Activated naive CD8-positive, alpha-beta T cell treated with anti-CD3 and anti-CD28 coated beads, Interleukin-2, amount 50 U/mL, for 16 hours (primary cell): ENCODE data around the gene GRM2.
"Not testable (repeated sequence)": the region's sequence is repeated elsewhere in the genome, so short reads cannot be mapped to it uniquely, and the experiment has no call there.

Experiments
- DNase-seq: peaks from one replicate; pipeline ENCODE4 v3.0.0-alpha.2; 2020; ENCODE audit warnings: low read depth, low spot score

GRM2 gene

DNA sequence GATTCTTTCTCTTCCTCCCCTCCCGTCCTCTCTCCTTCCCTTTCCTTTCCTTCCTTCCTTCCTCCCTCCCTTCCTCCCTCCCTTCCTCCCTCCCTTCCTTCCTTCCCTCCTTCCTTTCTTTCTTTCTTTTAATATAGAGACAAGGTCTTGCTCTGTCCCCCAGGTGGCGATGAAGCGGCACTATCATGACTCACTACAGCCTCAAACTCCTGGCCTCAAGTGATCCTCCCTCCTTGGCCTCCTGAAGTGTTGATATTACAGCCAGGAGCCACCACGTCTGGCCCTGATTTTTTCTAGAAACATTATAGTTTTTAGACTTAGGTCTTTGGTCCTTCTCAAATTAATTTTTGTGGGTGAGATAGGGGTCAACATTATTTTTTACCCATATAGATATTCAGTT lies 15.5 kb downstream of the GRM2 start:
- no peak for DNase-seq

DNA sequence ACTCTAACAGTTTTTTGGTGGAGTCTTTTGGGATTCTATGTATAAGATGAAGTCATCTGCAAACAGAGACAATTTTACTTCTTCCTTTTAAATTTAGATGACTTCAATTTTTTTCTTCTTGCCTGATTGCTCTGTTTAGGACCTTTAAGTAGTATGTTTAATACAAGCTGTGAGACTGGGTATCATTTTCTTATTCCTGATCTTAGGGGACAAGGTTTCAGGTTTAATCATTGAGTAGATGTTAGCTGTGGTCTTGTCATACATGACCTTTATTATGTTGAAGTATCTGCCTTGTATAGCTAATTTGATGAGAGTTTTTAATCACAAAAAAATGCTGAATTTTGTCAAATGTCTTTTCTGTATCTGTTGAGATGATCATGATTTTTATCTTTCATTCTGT lies 20.6 kb downstream of the GRM2 start:
- no peak for DNase-seq

DNA sequence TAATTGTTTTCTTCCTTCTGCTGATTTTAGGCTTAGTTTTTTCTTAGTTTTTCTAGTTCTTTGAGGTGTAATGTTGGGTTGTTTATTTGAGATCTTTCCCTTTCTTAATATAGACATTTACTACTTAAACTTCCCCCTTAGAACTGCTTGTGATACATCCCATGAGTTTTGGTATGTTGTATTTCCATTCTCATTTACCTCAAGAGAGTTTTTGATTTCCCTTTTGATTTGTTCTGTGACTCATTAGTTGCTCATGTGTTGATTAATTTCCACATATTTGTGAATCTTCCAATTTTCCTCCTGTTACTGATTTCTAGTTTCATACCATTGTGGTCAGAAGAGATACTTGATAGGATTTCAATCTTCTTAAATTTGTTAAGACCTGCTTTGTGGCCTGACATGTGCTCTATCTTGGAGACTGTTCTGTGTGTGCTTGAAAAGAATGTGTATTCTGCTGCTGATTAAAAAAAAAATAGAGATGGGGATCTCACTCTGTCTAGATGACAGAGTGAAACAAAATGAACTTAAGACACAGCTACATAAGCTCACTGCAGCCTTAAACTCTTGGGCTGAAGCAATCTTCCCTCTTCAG lies 22.3 kb downstream of the GRM2 start:
- no peak for DNase-seq

DNA sequence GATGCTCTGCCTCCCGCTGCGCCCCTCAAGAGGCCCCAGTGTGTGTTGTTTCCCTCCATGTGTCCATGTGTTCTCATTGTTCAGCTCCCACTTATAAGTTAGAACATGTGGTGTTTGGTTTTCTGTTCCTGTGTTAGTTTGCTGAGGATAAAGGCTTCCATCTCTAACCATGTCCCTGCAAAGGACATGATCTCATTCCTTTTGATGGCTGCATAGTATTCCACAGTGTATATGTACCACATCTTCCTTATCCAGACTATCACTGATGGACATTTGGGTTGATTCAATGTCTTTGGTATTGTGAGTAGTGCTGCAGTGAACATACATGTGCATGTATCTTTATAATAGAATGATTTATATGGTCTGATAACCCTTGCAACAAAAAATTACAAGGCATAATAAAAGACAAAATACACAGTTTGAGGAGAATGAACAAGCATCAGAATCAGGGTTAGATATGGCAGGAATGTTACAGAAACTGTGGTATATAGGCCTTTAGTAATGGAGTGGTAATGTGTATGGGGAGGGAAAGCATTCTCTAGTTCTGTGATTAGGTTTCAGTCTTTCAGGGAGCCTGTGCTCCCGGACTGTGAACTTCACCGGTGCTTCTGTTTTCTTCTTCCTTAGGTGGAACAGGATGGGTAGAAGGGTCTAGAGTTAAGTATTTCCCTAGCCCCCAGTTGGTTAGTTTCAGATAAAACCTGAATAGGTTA lies 27.1 kb downstream of the GRM2 start:
- no peak for DNase-seq

DNA sequence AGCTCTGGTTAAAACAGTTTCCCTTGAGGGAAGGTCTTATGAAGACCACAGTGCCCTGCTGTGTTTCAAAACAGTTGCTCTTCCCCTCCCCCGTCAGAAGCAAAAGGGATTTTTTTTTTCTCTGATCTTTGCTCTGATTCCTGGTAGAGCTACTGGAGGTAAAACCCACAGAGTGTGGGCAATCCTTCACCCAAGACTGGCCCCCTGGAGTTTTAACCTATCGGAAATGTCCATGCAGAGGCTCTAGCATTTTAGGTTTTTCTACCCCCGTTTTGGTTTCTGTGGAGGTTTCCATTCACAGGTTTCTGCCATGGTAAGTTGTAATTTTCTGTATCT lies 27.7 kb downstream of the GRM2 start:
- DNase-seq = no peak

DNA sequence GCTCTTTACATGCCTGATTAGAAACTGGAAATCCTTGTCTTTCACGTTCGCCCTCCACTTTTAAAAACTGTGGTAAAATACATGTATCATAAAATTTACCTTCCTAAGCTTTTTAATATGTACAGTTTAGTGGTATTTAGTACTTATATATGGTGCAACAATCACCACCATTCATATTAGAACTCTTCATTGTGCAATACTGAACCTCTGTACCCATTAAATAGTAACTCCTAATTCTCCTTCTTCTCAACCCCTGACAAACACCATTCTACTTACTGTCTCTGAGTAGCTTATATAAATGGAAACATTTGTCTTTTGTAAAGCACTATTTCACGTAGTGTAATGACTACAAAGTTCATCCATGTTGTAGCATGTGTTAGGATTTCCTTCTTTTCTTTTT lies 28.2 kb downstream of the GRM2 start:
- no peak for DNase-seq

DNA sequence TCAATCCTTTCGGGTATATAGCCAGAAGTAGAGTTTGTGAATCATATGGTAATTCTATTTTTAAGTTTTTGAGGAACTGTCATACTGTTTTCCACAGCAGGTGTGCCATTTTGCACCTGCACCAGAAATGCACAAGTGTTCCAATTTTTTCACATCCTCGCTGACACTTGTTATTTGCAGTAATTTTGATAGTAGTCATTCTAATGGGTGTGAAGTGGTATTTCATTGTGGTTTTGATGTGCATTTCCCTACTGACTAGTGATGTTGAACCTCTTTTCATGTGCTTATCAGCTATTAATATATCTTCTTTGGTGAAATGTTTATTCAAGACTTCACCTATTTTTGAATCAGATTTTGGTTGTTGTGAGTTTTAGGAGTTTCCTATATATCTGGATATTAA lies 29.1 kb downstream of the GRM2 start:
- no peak for DNase-seq

DNA sequence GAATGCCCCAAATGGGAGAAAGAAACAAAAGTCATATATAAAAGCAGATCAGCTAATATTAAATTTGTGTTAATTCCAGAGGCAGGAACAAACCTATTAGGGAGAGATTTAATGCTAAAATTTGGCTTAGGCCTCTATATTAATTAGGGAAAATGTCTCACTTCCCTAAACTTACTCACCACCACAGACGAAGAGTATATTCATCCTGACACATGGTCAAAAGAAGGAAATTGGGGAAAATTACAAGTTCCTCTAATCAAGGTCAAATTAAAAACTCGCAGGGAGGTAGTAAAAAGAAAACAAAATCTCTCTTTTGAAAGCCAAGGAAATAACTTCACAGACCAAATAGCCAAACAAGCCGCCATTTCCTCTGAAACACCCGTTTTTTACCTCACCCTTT lies 32.2 kb downstream of the GRM2 start:
- DNase-seq = no peak

DNA sequence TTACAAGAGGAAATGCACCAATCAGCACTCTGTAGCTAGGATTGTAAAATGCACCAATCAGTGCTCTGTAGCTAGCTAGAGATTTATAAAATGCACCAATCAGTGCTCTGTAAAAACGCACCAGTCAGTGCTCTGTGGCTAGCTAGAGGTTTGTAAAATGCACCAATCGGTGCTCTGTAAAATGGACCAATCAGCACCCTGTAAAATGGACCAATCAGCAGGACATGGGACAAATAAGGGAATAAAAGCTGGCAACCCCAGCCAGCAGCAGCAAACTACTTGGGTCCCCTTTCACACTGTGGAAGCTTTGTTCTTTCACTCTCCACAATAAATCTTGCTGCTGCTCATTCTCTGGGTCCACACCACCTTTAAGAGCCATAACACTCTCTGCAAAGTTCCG lies 35.5 kb downstream of the GRM2 start:
- DNase-seq = not testable (repeated sequence)

DNA sequence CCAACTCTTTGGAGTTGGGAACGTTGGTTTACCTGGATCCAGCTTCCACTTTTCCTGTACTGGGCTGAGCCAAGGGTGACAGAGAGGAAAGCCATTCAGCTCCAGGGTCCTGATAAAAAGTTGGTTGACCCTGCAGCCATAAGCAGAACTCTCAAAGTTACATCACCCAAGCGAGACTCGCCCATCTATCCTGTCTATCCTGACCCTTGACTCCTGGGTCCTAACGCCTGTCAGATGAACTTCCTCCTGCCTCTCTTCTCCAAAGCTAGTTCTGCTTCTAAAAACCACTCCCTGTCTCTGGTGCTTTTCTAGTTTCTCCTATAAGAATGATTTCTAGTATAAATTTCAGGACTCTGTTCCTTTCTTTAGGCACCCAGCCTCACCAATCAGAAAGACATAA lies 36.1 kb downstream of the GRM2 start:
- not testable (repeated sequence) for DNase-seq

DNA sequence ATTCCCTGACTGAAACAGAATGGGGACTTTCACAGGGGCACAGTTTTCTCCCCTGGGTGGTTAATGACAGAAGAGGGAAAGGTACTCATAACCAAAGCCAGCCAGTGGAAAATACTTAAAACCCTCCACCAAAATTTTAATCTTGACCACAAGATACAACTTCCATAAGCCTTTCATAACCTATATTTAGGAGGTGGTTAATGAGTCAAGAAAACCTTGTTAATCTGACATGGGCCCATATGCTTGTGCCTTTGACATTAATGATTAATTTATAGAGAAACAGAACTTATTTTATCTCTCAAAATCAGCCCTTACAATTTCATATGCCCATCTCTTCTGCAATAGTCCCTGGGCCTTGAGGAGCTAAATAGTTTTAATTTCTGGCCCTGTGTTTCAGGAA lies 41.0 kb downstream of the GRM2 start:
- DNase-seq = no peak

DNA sequence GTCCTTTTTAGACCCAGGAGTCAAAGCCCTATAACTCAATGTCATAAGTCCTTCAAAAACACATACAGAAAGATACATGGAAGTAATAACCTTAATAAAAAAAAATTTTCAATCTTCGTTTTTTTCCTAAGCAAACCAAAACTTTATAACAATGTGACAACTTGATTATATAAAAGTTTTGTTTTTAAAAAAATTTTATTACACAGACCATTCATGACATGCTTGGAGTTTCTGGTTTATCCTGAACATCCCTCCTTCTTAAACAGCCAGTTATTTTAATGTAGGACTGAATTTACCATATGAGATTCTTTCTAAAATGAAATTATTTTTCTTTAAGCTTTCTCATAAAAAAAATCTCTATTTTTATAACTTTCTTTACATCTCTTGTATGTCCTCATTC lies 41.5 kb downstream of the GRM2 start:
- no peak for DNase-seq

DNA sequence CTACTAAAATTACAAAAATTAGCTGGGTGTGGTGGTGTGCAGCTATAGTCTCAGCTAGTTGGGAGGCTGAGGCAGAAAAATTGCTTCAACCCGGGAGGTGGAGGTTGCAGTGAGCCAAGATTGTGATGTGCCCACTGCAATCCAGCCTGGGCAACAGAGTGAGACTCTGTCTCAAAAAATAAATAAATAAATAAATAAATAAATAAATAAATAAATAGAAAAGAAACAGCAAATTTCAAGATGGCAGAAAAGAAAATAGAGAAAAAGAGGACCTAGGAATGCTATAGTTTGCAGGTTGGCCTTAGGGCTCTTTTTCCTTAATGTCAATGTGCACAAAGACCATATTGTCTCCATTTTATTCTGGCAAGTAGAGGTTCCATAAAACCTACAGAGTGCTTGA lies 44.0 kb downstream of the GRM2 start:
- DNase-seq = no peak

DNA sequence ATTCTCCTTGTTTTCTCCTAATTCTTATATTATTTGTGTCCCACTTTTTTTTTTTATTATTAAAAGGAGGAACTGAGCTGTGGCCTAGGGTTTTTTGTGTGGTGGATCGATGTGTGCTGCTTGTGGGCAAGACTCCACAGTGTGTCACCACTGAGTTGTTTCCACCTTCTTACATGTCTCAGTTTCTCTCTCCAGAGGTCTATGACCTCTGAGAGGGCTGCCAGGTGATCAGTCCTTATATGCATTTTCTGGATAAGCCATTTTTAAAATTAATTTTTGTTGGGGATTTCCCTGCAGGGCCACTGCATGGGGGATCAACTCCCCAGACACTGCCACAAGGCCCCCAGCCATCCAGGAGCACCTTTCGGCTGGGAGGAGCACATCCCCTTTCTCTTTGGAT lies 44.4 kb downstream of the GRM2 start:
- no peak for DNase-seq

DNA sequence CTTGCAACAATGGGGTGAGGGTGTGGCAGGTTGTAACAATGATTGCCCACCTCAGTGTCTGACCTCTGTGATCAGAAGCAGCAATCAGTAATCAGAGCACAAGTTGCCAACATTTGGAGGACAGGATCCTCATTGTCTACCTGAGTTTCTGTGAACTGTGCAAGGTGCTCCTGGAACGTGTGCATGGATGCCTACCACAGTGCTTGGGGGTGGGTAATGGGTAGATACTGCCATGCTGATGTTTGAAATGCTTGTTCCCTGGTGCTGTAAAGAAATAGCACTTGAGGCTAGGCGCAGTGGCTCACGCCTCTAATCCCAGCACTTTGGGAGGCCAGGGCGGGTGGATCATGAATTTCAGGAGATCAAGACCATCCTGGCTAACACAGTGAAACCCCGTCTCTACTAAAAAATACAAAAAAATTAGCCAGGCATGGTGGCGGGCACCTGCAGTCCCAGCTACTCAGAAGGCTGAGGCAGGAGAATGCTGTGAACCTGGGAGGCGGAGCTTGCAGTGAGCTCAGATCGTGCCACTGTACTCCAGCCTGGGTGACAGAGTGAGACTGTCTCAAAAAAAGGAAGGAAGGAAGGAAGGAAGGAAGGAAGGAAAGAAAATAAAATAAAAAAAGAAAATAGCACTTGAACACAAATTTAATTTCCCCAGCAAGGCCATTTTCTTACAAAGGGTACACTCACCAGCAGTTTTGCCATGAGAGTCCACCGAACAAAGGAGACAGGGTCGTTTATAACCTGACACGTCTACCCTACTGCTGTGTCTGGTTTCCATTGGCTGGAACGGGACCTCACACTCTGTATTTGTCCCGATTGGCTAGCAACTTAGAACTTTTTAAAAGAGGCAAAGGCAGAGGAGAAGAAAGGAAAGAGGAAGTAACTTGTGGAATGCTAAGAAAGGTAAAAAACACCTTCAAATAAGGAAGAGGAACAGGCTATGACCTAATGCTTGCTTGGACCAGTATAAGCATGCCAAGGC lies 47.2 kb downstream of the GRM2 start:
- DNase-seq = not testable (repeated sequence)

DNA sequence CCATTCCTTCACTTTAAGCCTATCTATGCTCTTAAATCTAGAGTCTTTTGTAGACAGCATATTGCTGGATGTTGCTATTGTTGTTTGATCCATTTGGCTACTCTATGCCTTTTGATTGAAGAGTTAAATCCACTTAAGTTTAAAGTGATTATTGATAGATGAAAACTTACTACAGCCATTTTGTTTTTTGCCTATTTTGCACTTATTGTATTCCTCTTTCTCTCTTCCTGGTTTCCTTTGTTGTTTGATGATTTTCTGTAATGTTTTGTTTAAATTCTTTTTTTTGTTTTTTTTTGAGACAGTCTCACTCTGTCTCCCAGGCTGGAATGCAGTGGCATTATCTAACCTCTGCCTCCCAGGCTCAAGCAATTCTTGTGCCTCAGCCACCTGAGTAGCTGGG lies 52.3 kb downstream of the GRM2 start:
- no peak for DNase-seq
